HepG2 (cell line): Measurements from ENCODE around the gene MFGE8. TPM values are rescaled to one million over a fixed set of nuclear protein-coding genes. Genes with fewer than 3 reads are reported as not detected.

Source experiments
- ATAC-seq: fragments of 200-7000 bp; cut with Tn5 transposase; 3 replicates; pipeline ENCODE4 v1.9.1; 2020; ENCODE audit warnings: mild to moderate bottlenecking, moderate library complexity
- Bru-seq: library from RNA; stranded (reverse); fragments of 400-500 nt; gene quantifications from one replicate; lab custom pipeline; 2021; lab: Mats Ljungman, UMichigan
- BruChase-seq, 2 experiments: library from RNA; stranded (reverse); fragments of 400-500 nt; gene quantifications; one replicate each; lab custom pipeline; 2021; lab: Mats Ljungman, UMichigan
- BruUV-seq: library from RNA; stranded (reverse); fragments of 400-500 nt; replicated peaks from 2 replicates; lab custom pipeline; 2021; lab: Mats Ljungman, UMichigan
- CTCF ChIA-PET: fragments of 300-600 bp; formaldehyde crosslinking; extraction: SDS; loops from one replicate; lab custom pipeline; 2021; ENCODE audit warnings: low total read pairs, inconsistent platforms, low intra/inter-chr PET ratio; lab: Yijun Ruan, JAX
- POLR2A ChIA-PET: fragments of 350-600 bp; sonication (Branson Sonifier 250); formaldehyde crosslinking; loops from one replicate; lab custom pipeline; 2020; ENCODE audit warnings: antibody characterized with exemption, inconsistent platforms; lab: Yijun Ruan, JAX
- DNase-seq: peaks from one replicate; pipeline ENCODE4 v3.0.0-alpha.2; 2015; ENCODE audit warnings: low spot score
- FAIRE-seq: peaks from 3 replicates; lab custom pipeline; 2011; peaks lifted over from hg19 to GRCh38; lab: Jason Lieb, UNC
- H2AFZ ChIP-seq: one replicate; pipeline ENCODE4 v1.6.1; 2011; ENCODE audit warnings: low read length, inconsistent platforms
- H3K27ac ChIP-seq: fragments of 300-600 bp; 3 replicates; pipeline ENCODE4 v1.8.0; 2011; ENCODE audit warnings: mixed run types, mild to moderate bottlenecking, mixed read lengths, low read length, inconsistent platforms; ENCODE audit not compliant: insufficient read depth; ENCODE audit errors: extremely low read length
- H3K27me3 ChIP-seq, 2 experiments: fragments of 200-600 bp in 1 of 2; 2 replicates in 1 of 2; 3 replicates in 1 of 2; pipeline versions ENCODE4 v1.6.0 to v1.8.0; 2011; ENCODE audit warnings: low read length in 2 of 2, mild to moderate bottlenecking in 2 of 2, moderate library complexity in 2 of 2, inconsistent platforms in 1 of 2; ENCODE audit not compliant: insufficient read depth in 2 of 2, control insufficient read depth in 1 of 2
- H3K36me3 ChIP-seq, 2 experiments: fragments of 200-600 bp in 1 of 2; replicated peaks in 1 of 2; 2 replicates in 1 of 2; 3 replicates in 1 of 2; pipeline versions ENCODE4 v1.5.1 to v1.8.0; 2011; ENCODE audit warnings: low read length in 2 of 2, inconsistent platforms in 1 of 2; ENCODE audit not compliant: insufficient read depth in 2 of 2, control insufficient read depth in 1 of 2
- H3K4me1 ChIP-seq: 2 replicates; pipeline ENCODE4 v1.5.1; 2012; ENCODE audit warnings: low read length, inconsistent platforms; ENCODE audit not compliant: insufficient read depth
- H3K4me2 ChIP-seq: 2 replicates; pipeline ENCODE4 v1.6.0; 2011; ENCODE audit warnings: low read depth, low read length, inconsistent platforms
- H3K4me3 ChIP-seq, 3 experiments: fragments of 200-600 bp in 1 of 3; sonication (generic), shearing (Covaris generic) in 1 of 3; replicated peaks in 1 of 3; 2 replicates each; pipeline ENCODE4 v1.5.1; 2011 to 2016; ENCODE audit warnings: low read length in 3 of 3, inconsistent platforms in 2 of 3, low read depth in 2 of 3, mild to moderate bottlenecking in 2 of 3, control low read depth in 1 of 3, mixed read lengths in 1 of 3; ENCODE audit not compliant: insufficient read depth in 1 of 3
- H3K79me2 ChIP-seq: one replicate; pipeline ENCODE4 v1.6.1; 2011; ENCODE audit warnings: low read length, inconsistent platforms; ENCODE audit not compliant: insufficient read depth
- H3K9ac ChIP-seq: 2 replicates; pipeline ENCODE4 v1.6.0; 2011; ENCODE audit warnings: mild to moderate bottlenecking, low read depth, low read length, inconsistent platforms; ENCODE audit not compliant: insufficient read depth
- H3K9me3 ChIP-seq: 2 replicates; pipeline ENCODE4 v1.5.1; 2012; ENCODE audit warnings: mild to moderate bottlenecking, low read length
- H4K20me1 ChIP-seq: 2 replicates; pipeline ENCODE4 v1.6.0; 2011; ENCODE audit warnings: inconsistent platforms, mild to moderate bottlenecking, low read length, moderate library complexity; ENCODE audit not compliant: insufficient read depth
- FOXA3 ChIP-seq: IDR thresholded peaks from 2 replicates; pipeline ENCODE4 v1.6.1; 2016; ENCODE audit warnings: missing genetic modification reagents, missing compliant biosample characterization
- GABPB1 ChIP-seq: IDR thresholded peaks from 2 replicates; pipeline ENCODE4 v1.6.1; 2016; ENCODE audit warnings: mild to moderate bottlenecking, missing genetic modification reagents, moderate library complexity, missing compliant biosample characterization
- JUND ChIP-seq: sonication (generic); formaldehyde crosslinking; IDR thresholded peaks from 2 replicates; pipeline ENCODE4 v1.8.0; 2022; ENCODE audit warnings: mild to moderate bottlenecking, missing genetic modification reagents
- SP4 ChIP-seq: sonication (generic); formaldehyde crosslinking; IDR thresholded peaks from 2 replicates; pipeline ENCODE4 v1.8.1; 2023; ENCODE audit warnings: mild to moderate bottlenecking, missing genetic modification reagents
- ZBTB40 ChIP-seq, 2 experiments: fragments of 450-650 bp in 1 of 2; sonication (generic) in 1 of 2; formaldehyde crosslinking in 1 of 2; IDR thresholded peaks; 2 replicates each; pipeline versions ENCODE4 v1.6.1 to v1.8.0; 2016 to 2022; ENCODE audit warnings: antibody characterized with exemption in 1 of 2, mild to moderate bottlenecking in 1 of 2, missing genetic modification reagents in 1 of 2
- ZNF709 ChIP-seq: sonication (generic); formaldehyde crosslinking; IDR thresholded peaks from 2 replicates; pipeline ENCODE4 v1.5.0; 2020; ENCODE audit warnings: mild to moderate bottlenecking, missing genetic modification reagents
- WGBS: methylation state at CpG from one replicate; pipeline ENCODE4 v1.1.6; 2017; ENCODE audit warnings: low lambda C conversion rate; 5-methylcytosine and 5-hydroxymethylcytosine counted together
- in situ Hi-C: cut with HindIII; loops from 2 replicates; pipeline ENCODE4 v1.10.0; 2017; ENCODE audit warnings: low pct_unique_long_range_greater_than_20kb; ENCODE audit not compliant: extremely low pct_ligation_motif_present
- intact Hi-C: fragments of 100-400 bp; cut with micrococcal nuclease; formaldehyde crosslinking; loops from one replicate; pipeline ENCODE4 v1.10.0; 2022; ENCODE audit not compliant: unreplicated experiment
- long read RNA-seq, 2 experiments: library from RNA in 1 of 2; library from polyadenylated mRNA in 1 of 2; stranded (forward) in 1 of 2; unstranded in 1 of 2; transcript quantifications; one replicate each; pipeline ENCODE4 v2.0.0, GENCODE V29; 2019 to 2022
- polyA minus RNA-seq, 3 experiments: library from RNA; depleted of rRNA, polyadenylated mRNA; stranded (reverse); fragments of >200 nt; gene quantifications; 2 replicates each; pipeline ENCODE4 v1.2.3, GENCODE V29; 2011; ENCODE audit warnings: low replicate concordance in 1 of 3
- polyA plus RNA-seq, 8 experiments: library from polyadenylated mRNA; depleted of rRNA in 3 of 8; stranded (reverse) in 7 of 8; unstranded in 1 of 8; fragments of >200 nt; fragmentation: Illumina TruSeq in 4 of 8; extraction: Trizol in 4 of 8; gene quantifications; 2 replicates each; pipeline versions ENCODE4 v1.2.1 to v1.2.3, GENCODE V29; 2011 to 2016; ENCODE audit warnings: low read depth in 4 of 8, missing spikeins in 1 of 8, mixed read lengths in 1 of 8; ENCODE audit not compliant: insufficient read depth in 1 of 8
- total RNA-seq, 5 experiments: library from RNA; depleted of rRNA; stranded (reverse); fragments of >200 nt; fragmentation: Illumina TruSeq; extraction: Trizol; gene quantifications; 2 replicates each; pipeline ENCODE4 v1.2.3, GENCODE V29; 2016; ENCODE audit warnings: low read depth in 1 of 5

Gene MFGE8, protein sequence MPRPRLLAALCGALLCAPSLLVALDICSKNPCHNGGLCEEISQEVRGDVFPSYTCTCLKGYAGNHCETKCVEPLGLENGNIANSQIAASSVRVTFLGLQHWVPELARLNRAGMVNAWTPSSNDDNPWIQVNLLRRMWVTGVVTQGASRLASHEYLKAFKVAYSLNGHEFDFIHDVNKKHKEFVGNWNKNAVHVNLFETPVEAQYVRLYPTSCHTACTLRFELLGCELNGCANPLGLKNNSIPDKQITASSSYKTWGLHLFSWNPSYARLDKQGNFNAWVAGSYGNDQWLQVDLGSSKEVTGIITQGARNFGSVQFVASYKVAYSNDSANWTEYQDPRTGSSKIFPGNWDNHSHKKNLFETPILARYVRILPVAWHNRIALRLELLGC
- 0.87 and 3.4 TPM in 2 replicates for total RNA-seq (2016; rRNA removed; fragmentation: Illumina TruSeq; extraction: Trizol)
- 0.26 and 0.61 TPM in 2 replicates for total RNA-seq (2016; cell fraction: cytosol; rRNA removed; fragmentation: Illumina TruSeq; extraction: Trizol; ENCODE audit: low read depth)
- 1.0 and 3.1 TPM in 2 replicates for total RNA-seq (2016; cell fraction: insoluble cytoplasmic fraction; rRNA removed; fragmentation: Illumina TruSeq; extraction: Trizol)
- 0.62 and 0.87 TPM in 2 replicates for total RNA-seq (2016; cell fraction: membrane; rRNA removed; fragmentation: Illumina TruSeq; extraction: Trizol)
- total RNA-seq (2016; cell fraction: nucleus; rRNA removed; fragmentation: Illumina TruSeq; extraction: Trizol): 5.3 and 6.5 TPM in 2 replicates
- 22.1 and 24.8 TPM in 2 replicates for polyA plus RNA-seq (2011; rRNA removed)
- polyA plus RNA-seq (2011; cell fraction: cytosol; rRNA removed): 19.5 and 19.8 TPM in 2 replicates
- 43.8 and 44.7 TPM in 2 replicates for polyA plus RNA-seq (2011; cell fraction: nucleus; rRNA removed)
- polyA plus RNA-seq (2012): 8.7 and 13.5 TPM in 2 replicates
- 0.54 TPM in 2 replicates for polyA plus RNA-seq (2016; cell fraction: cytosol; fragmentation: Illumina TruSeq; extraction: Trizol; ENCODE audit: low read depth)
- polyA plus RNA-seq (2016; cell fraction: insoluble cytoplasmic fraction; fragmentation: Illumina TruSeq; extraction: Trizol; ENCODE audit: low read depth): 1.1 and 1.9 TPM in 2 replicates
- 0.57 and 1.1 TPM in 2 replicates for polyA plus RNA-seq (2016; cell fraction: membrane; fragmentation: Illumina TruSeq; extraction: Trizol; ENCODE audit: low read depth)
- 13.1 and 18.2 TPM in 2 replicates for polyA plus RNA-seq (2016; cell fraction: nucleus; fragmentation: Illumina TruSeq; extraction: Trizol; ENCODE audit: insufficient read depth, low read depth)
- 2.2 and 25.7 TPM in 2 replicates for polyA minus RNA-seq (2011; rRNA and poly(A)+ RNA removed; ENCODE audit: low replicate concordance)
- 5.1 and 9.0 TPM in 2 replicates for polyA minus RNA-seq (2011; cell fraction: cytosol; rRNA and poly(A)+ RNA removed)
- 12.7 and 17.7 TPM in 2 replicates for polyA minus RNA-seq (2011; cell fraction: nucleus; rRNA and poly(A)+ RNA removed)
- Bru-seq, nascent RNA: percentile 41 among the genes with signal in this experiment
- BruChase-seq, experiment 1, labeled RNA remaining after a 6-hour chase: percentile 44 among the genes with signal in this experiment
- BruChase-seq, experiment 2, labeled RNA remaining after a 2-hour chase: percentile 48 among the genes with signal in this experiment
- long read RNA-seq, experiment 1, partial matches to known transcripts: 0 of 2 reads
- long read RNA-seq, experiment 1, other reads (novel, unspliced or antisense): 1 of 2 reads
- long read RNA-seq, experiment 2, transcript MFGE8-201 (8 exons, 1,937 nt): major isoform, 17 of 34 reads
- long read RNA-seq, experiment 2, transcript MFGE8-202 (7 exons, 1,752 nt): minor isoform, 5 of 34 reads
- long read RNA-seq, experiment 2, partial matches to known transcripts: 5 of 34 reads
- long read RNA-seq, experiment 2, other reads (novel, unspliced or antisense): 2 of 34 reads

DNA sequence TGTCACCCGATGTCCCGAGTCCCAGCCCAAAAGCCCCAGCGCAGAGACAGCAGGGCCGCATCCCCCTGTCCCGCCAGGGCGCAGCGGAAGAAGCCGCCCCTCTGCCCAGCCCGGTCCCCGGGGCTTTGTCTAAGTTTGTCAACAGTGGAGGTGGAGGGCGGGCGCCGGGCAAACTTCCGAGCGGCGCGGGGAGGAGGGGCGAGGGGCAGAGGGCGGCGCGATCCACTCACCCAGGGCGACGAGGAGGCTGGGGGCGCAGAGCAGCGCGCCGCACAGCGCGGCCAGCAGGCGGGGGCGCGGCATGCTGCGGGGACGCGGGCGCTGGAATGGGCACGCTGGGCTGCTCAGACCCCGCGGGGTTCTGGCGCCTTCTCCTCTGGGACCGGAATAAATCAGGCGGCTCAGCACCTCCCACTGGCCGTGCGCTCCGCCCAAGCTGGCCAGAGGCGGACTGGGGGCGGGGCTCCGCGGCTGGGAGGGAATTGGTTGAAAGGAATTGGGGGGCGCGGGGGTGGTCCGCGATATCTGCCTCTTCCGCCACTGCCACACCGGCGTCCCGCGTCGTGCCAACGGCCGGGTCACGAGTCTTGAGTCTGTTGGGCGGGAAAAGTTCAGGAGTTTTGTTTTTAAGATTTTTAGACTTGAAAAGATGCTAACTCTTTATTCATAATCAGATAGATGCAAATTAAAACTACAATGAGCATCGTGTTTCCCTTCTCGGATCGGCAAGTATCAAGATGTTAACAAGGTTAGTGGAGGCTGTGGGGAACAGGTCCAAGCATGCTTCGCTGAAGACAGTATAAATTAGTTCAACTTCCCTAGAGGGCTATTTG, at the start of gene MFGE8:
Gene MFGE8, minus strand, starts transcription at position 363 of the 833 bp plus-strand sequence. Its CDS starts 60 bp downstream, at position 303.
- intact Hi-C loops: no loop called here
- TF ChIP-seq ZNF709 (peak; percentile 49; the same call in 1 of the 2 replicates), SP4 (CRISPR knock-in tag) (peak; percentile 17; the same call in 1 of the 2 replicates), GABPB1 (CRISPR knock-in tag) (peak; percentile 53), JUND (CRISPR knock-in tag) (no peak), ZBTB40 (IDR thresholded peaks at IDR 0.05) (no peak), ZBTB40 (CRISPR knock-in tag; IDR thresholded peaks at IDR 0.05) (0 out of 2 replicates have a peak, but pooled peaks have one; percentile 17), FOXA3 (peak; percentile 58)

More for the DNA sequence above, at the start of gene MFGE8:
- peak within 1 kb of the TSS; percentile 46 to 76 (median 69) for H3K4me3 ChIP-seq
- POLR2A ChIA-PET: no interaction called here
- peaks cover 18% of the 10 kb centered on the region for H3K4me1 ChIP-seq
- peak; percentile 31 for DNase-seq
- H3K27ac ChIP-seq: no peak within 1 kb of the TSS
- peak; percentile 92 for ATAC-seq
- in situ Hi-C loops: no loop called here
- no peaks in the 10 kb centered on the region for H3K9me3 ChIP-seq
- H3K79me2 ChIP-seq: no peaks in the 10 kb centered on the region
- no peak within 1 kb of the TSS for H2AFZ ChIP-seq
- BruUV-seq: no TSS peak
- 5% methylated on average over 17 of the region's 67 CpGs for WGBS
- H3K27me3 ChIP-seq: no peaks in the 10 kb centered on the region
- H3K4me2 ChIP-seq: peak within 1 kb of the TSS; percentile 74
- H3K9ac ChIP-seq: peak within 1 kb of the TSS; percentile 25
- CTCF ChIA-PET: interaction anchor here (1.3 kb wide), 1 partner anchor 9 kb away, joined by 4 read pairs; no protein-coding TSS in a partner anchor
- no peaks in the 10 kb centered on the region for H3K36me3 ChIP-seq
- H4K20me1 ChIP-seq: no peaks in the 10 kb centered on the region
- FAIRE-seq: no peak
